Stimulated activated CD4-positive, alpha-beta T cell treated with anti-CD3 and anti-CD28 coated beads, Interleukin-4, amount 100 ng/mL, for 4 hours (primary cell): ENCODE data around the gene CT47C1.

ENCODE experiments used
- DNase-seq, 2 experiments: peaks; one replicate each; pipeline ENCODE4 v3.0.0-alpha.2; 2020

The CT47C1 gene

GRCh38 chrX:119075270-119076025, 2.7 kb downstream of the CT47C1 start:
- no peak for DNase-seq

GRCh38 chrX:119082278-119082677, 9.5 kb downstream of the CT47C1 start:
- no peak for DNase-seq

GRCh38 chrX:119084766-119085165, 12.0 kb downstream of the CT47C1 start:
- DNase-seq, result no peak

- no peak for DNase-seq
These were observed 14.3 kb downstream of the CT47C1 start for GRCh38 chrX:119087121-119087520.

- no peak for DNase-seq
These were observed 16.8 kb downstream of the CT47C1 start for GRCh38 chrX:119089619-119090018.

- DNase-seq, result no peak
These were observed 17.8 kb downstream of the CT47C1 start for GRCh38 chrX:119090627-119091026.

GRCh38 chrX:119093991-119094735, 21.4 kb downstream of the CT47C1 start:
- DNase-seq, result no peak

GRCh38 chrX:119094819-119095218, 22.0 kb downstream of the CT47C1 start:
- DNase-seq, result no peak

GRCh38 chrX:119095936-119096335, 23.1 kb downstream of the CT47C1 start:
- DNase-seq, result no peak

GRCh38 chrX:119101168-119101567, 28.4 kb downstream of the CT47C1 start:
- no peak for DNase-seq

GRCh38 chrX:119105826-119106225, 33.0 kb downstream of the CT47C1 start:
- DNase-seq, result no peak

- no peak for DNase-seq
These were observed 34.4 kb downstream of the CT47C1 start for GRCh38 chrX:119107206-119107605.

GRCh38 chrX:119118780-119119395, 46.1 kb downstream of the CT47C1 start:
- DNase-seq, result peak; percentile 16 to 28

GRCh38 chrX:119121341-119121740, 48.5 kb downstream of the CT47C1 start:
- no peak for DNase-seq
